Measurements from ENCODE around the gene STPG3. TPM values are rescaled to one million over a fixed set of nuclear protein-coding genes. Genes with fewer than 3 reads are reported as not detected.
A peak's percentile ranks its signal among the peaks of the same experiment; 100 is the strongest.

STPG3 gene
- total and polyA plus RNA-seq, 2 of the 13 experiments (the other 11 are each of a cell fraction or from before 2014, with no cell fraction given), result not detected

DNA sequence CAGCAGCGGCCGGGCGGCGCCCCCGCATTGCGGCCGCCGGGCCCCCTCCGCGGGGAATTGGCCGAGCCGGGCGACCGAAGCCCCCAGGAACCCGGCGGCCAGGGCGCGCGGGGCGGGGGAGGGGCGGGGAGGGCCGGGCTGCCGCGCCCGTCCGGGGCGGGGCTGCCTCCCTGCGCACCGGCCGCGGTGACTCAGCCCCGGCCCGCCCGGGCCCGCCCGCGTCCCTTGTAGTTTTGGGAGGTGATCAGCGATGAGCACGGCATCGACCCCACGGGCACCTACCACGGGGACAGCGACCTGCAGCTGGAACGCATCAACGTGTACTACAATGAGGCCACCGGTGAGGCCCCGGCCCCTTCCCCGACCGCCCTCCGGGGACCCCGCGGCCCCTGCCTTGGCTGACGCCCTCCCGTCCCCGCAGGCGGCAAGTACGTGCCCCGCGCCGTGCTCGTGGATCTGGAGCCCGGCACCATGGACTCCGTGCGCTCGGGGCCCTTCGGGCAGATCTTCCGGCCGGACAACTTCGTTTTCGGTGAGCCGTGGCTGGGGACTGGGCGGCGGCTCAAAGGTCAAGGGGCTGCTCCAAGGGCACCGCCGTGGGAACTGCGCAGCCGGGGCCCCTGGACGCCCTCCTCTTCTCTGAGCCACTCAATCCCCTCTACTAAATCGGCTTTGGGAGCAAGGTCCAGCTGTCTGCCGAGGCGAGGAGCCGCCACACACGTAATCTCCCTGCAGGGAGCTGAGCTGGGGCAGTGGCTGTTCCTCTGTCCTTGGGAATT is 9.4 kb upstream of the STPG3 start (continued):
- TF ChIP-seq, protein P1, sequence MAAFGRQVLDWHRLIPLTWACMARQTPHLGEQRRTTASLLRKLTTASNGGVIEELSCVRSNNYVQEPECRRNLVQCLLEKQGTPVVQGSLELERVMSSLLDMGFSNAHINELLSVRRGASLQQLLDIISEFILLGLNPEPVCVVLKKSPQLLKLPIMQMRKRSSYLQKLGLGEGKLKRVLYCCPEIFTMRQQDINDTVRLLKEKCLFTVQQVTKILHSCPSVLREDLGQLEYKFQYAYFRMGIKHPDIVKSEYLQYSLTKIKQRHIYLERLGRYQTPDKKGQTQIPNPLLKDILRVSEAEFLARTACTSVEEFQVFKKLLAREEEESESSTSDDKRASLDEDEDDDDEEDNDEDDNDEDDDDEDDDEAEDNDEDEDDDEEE (CRISPR knock-in tag; IDR thresholded peaks at IDR 0.05), result no peak
- TF ChIP-seq ZNF598 (CRISPR knock-in tag; IDR thresholded peaks at IDR 0.05; ENCODE audit: borderline replicate concordance) (no peak; the same call in 1 of the 2 replicates), ZNF576 (CRISPR knock-in tag; IDR thresholded peaks at IDR 0.05) (no peak), RELA (CRISPR knock-in tag; IDR thresholded peaks at IDR 0.05) (no peak), SMAD3 (CRISPR knock-in tag; IDR thresholded peaks at IDR 0.05) (0 out of 2 replicates have a peak, but pooled peaks have one; percentile 35), RARA (CRISPR knock-in tag; IDR thresholded peaks at IDR 0.05) (peak; percentile 65), SPEN (CRISPR knock-in tag; IDR thresholded peaks at IDR 0.05; ENCODE audit: low read depth) (peak; percentile 81), ZNF746 (CRISPR knock-in tag; IDR thresholded peaks at IDR 0.05) (no peak), ZFX (CRISPR knock-in tag; IDR thresholded peaks at IDR 0.05; ENCODE audit: low read depth) (no peak), ZBTB10 (CRISPR knock-in tag; IDR thresholded peaks at IDR 0.05; ENCODE audit: borderline replicate concordance) (no peak), NFKBIZ (CRISPR knock-in tag; IDR thresholded peaks at IDR 0.05) (no peak), BCL6 (CRISPR knock-in tag; IDR thresholded peaks at IDR 0.05) (0 out of 2 replicates have a peak, but pooled peaks have one; percentile 37), ELF4 (CRISPR knock-in tag; IDR thresholded peaks at IDR 0.05; ENCODE audit: borderline replicate concordance) (no peak), KDM5A (IDR thresholded peaks at IDR 0.05; ENCODE audit: borderline replicate concordance, low read length) (no peak), BRD4 (CRISPR knock-in tag; IDR thresholded peaks at IDR 0.05) (peak; percentile 37; the same call in 1 of the 2 replicates), HNF4G (IDR thresholded peaks at IDR 0.05; ENCODE audit: borderline replicate concordance, low read depth, low read length) (peak; percentile 74), HNF4G (CRISPR knock-in tag; IDR thresholded peaks at IDR 0.05; ENCODE audit: borderline replicate concordance, low read depth) (peak; percentile 54; the same call in 1 of the 2 replicates), HMGA1 (CRISPR knock-in tag; conservative IDR thresholded peaks at IDR 0.05) (no peak), ZSCAN25 (CRISPR knock-in tag; IDR thresholded peaks at IDR 0.05) (peak; percentile 41; the same call in 1 of the 2 replicates), ZFP82 (CRISPR knock-in tag; IDR thresholded peaks at IDR 0.05; ENCODE audit: borderline replicate concordance) (no peak), NKX3-1 (CRISPR knock-in tag; IDR thresholded peaks at IDR 0.05) (no peak)
- TF ChIP-seq, protein P2, sequence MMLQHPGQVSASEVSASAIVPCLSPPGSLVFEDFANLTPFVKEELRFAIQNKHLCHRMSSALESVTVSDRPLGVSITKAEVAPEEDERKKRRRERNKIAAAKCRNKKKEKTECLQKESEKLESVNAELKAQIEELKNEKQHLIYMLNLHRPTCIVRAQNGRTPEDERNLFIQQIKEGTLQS (CRISPR knock-in tag; IDR thresholded peaks at IDR 0.05), result peak; percentile 42; the same call in 1 of the 2 replicates
- TF ChIP-seq, protein P3, sequence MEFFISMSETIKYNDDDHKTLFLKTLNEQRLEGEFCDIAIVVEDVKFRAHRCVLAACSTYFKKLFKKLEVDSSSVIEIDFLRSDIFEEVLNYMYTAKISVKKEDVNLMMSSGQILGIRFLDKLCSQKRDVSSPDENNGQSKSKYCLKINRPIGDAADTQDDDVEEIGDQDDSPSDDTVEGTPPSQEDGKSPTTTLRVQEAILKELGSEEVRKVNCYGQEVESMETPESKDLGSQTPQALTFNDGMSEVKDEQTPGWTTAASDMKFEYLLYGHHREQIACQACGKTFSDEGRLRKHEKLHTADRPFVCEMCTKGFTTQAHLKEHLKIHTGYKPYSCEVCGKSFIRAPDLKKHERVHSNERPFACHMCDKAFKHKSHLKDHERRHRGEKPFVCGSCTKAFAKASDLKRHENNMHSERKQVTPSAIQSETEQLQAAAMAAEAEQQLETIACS (CRISPR knock-in tag; IDR thresholded peaks at IDR 0.05), result no peak
- TF ChIP-seq, protein P4, sequence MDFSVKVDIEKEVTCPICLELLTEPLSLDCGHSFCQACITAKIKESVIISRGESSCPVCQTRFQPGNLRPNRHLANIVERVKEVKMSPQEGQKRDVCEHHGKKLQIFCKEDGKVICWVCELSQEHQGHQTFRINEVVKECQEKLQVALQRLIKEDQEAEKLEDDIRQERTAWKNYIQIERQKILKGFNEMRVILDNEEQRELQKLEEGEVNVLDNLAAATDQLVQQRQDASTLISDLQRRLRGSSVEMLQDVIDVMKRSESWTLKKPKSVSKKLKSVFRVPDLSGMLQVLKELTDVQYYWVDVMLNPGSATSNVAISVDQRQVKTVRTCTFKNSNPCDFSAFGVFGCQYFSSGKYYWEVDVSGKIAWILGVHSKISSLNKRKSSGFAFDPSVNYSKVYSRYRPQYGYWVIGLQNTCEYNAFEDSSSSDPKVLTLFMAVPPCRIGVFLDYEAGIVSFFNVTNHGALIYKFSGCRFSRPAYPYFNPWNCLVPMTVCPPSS (IDR thresholded peaks at IDR 0.05), result no peak

Data from HepG2 (cell line).